ENCODE results near the gene SPACA6.
A peak's percentile ranks its signal among the peaks of the same experiment; 100 is the strongest.

The SPACA6 gene

GRCh38 chr19:51691584-51692428, 1.3 kb upstream of the SPACA6 start:
- no peak for DNase-seq (ENCODE audit: low read depth, low spot score)
- Histone ChIP-seq H3K9ac (ENCODE audit: insufficient read length) (peak overlapping the region; percentile 55), H3K27ac (peak overlapping the region; percentile 80; the same call in 1 of the 2 replicates), H3K9me3 (ENCODE audit: low read depth, low read length) (no peaks in the 10 kb centered on the region), H3K4me3 (peak overlapping the region; percentile 95), H3K36me3 (ENCODE audit: insufficient read depth, low read length) (peaks cover 30% of the 10 kb centered on the region; the same call in 1 of the 2 replicates)
- TF ChIP-seq POLR2AphosphoS5 (IDR thresholded peaks at IDR 0.05; ENCODE audit: borderline replicate concordance, low read depth, low read length), result no peak

GRCh38 chr19:51692468-51692867, 662 bp upstream of the SPACA6 start:
- no peak overlapping the region for H3K9ac ChIP-seq (ENCODE audit: insufficient read length)
- H3K4me3 ChIP-seq, result no peak overlapping the region
- H3K27ac ChIP-seq, result no peak overlapping the region
- no peak for DNase-seq (ENCODE audit: low read depth, low spot score)
- peaks cover 35% of the 10 kb centered on the region; the same call in 1 of the 2 replicates for H3K36me3 ChIP-seq (ENCODE audit: insufficient read depth, low read length)
- no peaks in the 10 kb centered on the region for H3K9me3 ChIP-seq (ENCODE audit: low read depth, low read length)
- TF ChIP-seq POLR2AphosphoS5 (IDR thresholded peaks at IDR 0.05; ENCODE audit: borderline replicate concordance, low read depth, low read length) (no peak), EZH2 (IDR thresholded peaks at IDR 0.05) (no peak), FOXP2 (optimal IDR thresholded peaks at IDR 0.05; ENCODE audit: control extremely low read depth, extremely low read length, insufficient read depth) (no peak)

GRCh38 chr19:51693819-51694218, 689 bp downstream of the SPACA6 start:
- no peak for DNase-seq (ENCODE audit: low read depth, low spot score)
- Histone ChIP-seq H3K27ac (no peak overlapping the region), H3K9ac (ENCODE audit: insufficient read length) (no peak overlapping the region), H3K36me3 (ENCODE audit: insufficient read depth, low read length) (peaks cover 48% of the 10 kb centered on the region; the same call in 1 of the 2 replicates), H3K9me3 (ENCODE audit: low read depth, low read length) (no peaks in the 10 kb centered on the region), H3K4me3 (no peak overlapping the region)
- TF ChIP-seq FOXP2 (optimal IDR thresholded peaks at IDR 0.05; ENCODE audit: control extremely low read depth, extremely low read length, insufficient read depth) (no peak), EZH2 (IDR thresholded peaks at IDR 0.05) (no peak), POLR2AphosphoS5 (IDR thresholded peaks at IDR 0.05; ENCODE audit: borderline replicate concordance, low read depth, low read length) (no peak)

GRCh38 chr19:51694318-51695085, 1.4 kb downstream of the SPACA6 start:
- Histone ChIP-seq H3K27ac (no peak overlapping the region), H3K9me3 (ENCODE audit: low read depth, low read length) (no peaks in the 10 kb centered on the region), H3K4me3 (no peak overlapping the region), H3K36me3 (ENCODE audit: insufficient read depth, low read length) (peaks cover 51% of the 10 kb centered on the region; the same call in 1 of the 2 replicates), H3K9ac (ENCODE audit: insufficient read length) (no peak overlapping the region)
- DNase-seq (ENCODE audit: low read depth, low spot score), result no peak
- TF ChIP-seq EZH2 (IDR thresholded peaks at IDR 0.05) (no peak), POLR2AphosphoS5 (IDR thresholded peaks at IDR 0.05; ENCODE audit: borderline replicate concordance, low read depth, low read length) (no peak), FOXP2 (optimal IDR thresholded peaks at IDR 0.05; ENCODE audit: control extremely low read depth, extremely low read length, insufficient read depth) (no peak)

- H3K9ac ChIP-seq (ENCODE audit: insufficient read length), result no peak overlapping the region
- no peak overlapping the region for H3K27ac ChIP-seq
- H3K4me3 ChIP-seq, result no peak overlapping the region
- H3K9me3 ChIP-seq (ENCODE audit: low read depth, low read length), result no peaks in the 10 kb centered on the region
- H3K36me3 ChIP-seq (ENCODE audit: insufficient read depth, low read length), result peaks cover 52% of the 10 kb centered on the region
- no peak for DNase-seq (ENCODE audit: low read depth, low spot score)
- TF ChIP-seq FOXP2 (optimal IDR thresholded peaks at IDR 0.05; ENCODE audit: control extremely low read depth, extremely low read length, insufficient read depth) (no peak), EZH2 (IDR thresholded peaks at IDR 0.05) (no peak), POLR2AphosphoS5 (IDR thresholded peaks at IDR 0.05; ENCODE audit: borderline replicate concordance, low read depth, low read length) (no peak)
Measured at GRCh38 chr19:51695088-51695487, 2.0 kb downstream of the SPACA6 start.

- Histone ChIP-seq H3K9me3 (ENCODE audit: low read depth, low read length) (no peaks in the 10 kb centered on the region), H3K4me3 (no peak overlapping the region), H3K9ac (ENCODE audit: insufficient read length) (no peak overlapping the region), H3K36me3 (ENCODE audit: insufficient read depth, low read length) (peaks cover 58% of the 10 kb centered on the region), H3K27ac (no peak overlapping the region)
- DNase-seq (ENCODE audit: low read depth, low spot score), result no peak
- TF ChIP-seq POLR2AphosphoS5 (IDR thresholded peaks at IDR 0.05; ENCODE audit: borderline replicate concordance, low read depth, low read length) (no peak), EZH2 (IDR thresholded peaks at IDR 0.05) (no peak), FOXP2 (optimal IDR thresholded peaks at IDR 0.05; ENCODE audit: control extremely low read depth, extremely low read length, insufficient read depth) (no peak)
Measured at GRCh38 chr19:51695702-51696315, 2.7 kb downstream of the SPACA6 start.

GRCh38 chr19:51696606-51697005, 3.5 kb downstream of the SPACA6 start:
- TF ChIP-seq FOXP2 (optimal IDR thresholded peaks at IDR 0.05; ENCODE audit: control extremely low read depth, extremely low read length, insufficient read depth) (no peak), EZH2 (IDR thresholded peaks at IDR 0.05) (no peak), POLR2AphosphoS5 (IDR thresholded peaks at IDR 0.05; ENCODE audit: borderline replicate concordance, low read depth, low read length) (no peak)
- no peak overlapping the region for H3K27ac ChIP-seq
- H3K9ac ChIP-seq (ENCODE audit: insufficient read length), result no peak overlapping the region
- DNase-seq (ENCODE audit: low read depth, low spot score), result no peak
- no peaks in the 10 kb centered on the region for H3K9me3 ChIP-seq (ENCODE audit: low read depth, low read length)
- no peak overlapping the region for H3K4me3 ChIP-seq
- peaks cover 62% of the 10 kb centered on the region for H3K36me3 ChIP-seq (ENCODE audit: insufficient read depth, low read length)

- TF ChIP-seq EZH2 (IDR thresholded peaks at IDR 0.05) (no peak), FOXP2 (optimal IDR thresholded peaks at IDR 0.05; ENCODE audit: control extremely low read depth, extremely low read length, insufficient read depth) (no peak), POLR2AphosphoS5 (IDR thresholded peaks at IDR 0.05; ENCODE audit: borderline replicate concordance, low read depth, low read length) (no peak)
- H3K4me3 ChIP-seq, result no peak overlapping the region
- no peaks in the 10 kb centered on the region for H3K9me3 ChIP-seq (ENCODE audit: low read depth, low read length)
- no peak overlapping the region for H3K9ac ChIP-seq (ENCODE audit: insufficient read length)
- no peak for DNase-seq (ENCODE audit: low read depth, low spot score)
- peaks cover 67% of the 10 kb centered on the region for H3K36me3 ChIP-seq (ENCODE audit: insufficient read depth, low read length)
- no peak overlapping the region for H3K27ac ChIP-seq
Measured at GRCh38 chr19:51697169-51697776, 4.1 kb downstream of the SPACA6 start.

Measured in SK-N-MC (cell line).